ENCODE results near the gene MCM9.

MCM9 gene

DNA sequence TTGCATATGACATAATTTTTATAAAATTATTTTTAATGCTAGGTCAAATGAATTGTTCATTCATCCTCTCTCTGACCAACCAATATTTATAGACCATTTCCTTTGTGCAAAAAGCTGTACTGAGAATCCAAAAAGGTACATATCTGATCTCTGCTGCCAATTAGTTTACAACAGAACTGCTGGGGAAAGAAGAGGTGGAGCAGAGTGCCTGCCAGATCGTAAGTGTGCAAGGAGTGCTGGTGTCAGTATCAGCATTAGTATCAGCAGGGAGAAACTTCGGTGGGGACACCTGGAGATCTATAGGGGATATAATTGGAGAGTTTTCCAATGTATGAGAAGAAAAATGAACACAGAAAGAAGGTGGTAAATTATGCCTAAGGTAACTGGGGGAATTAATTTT lies 104.3 kb downstream of the MCM9 start:
- Histone ChIP-seq H3K4me3 (no peak overlapping the region), H3K27ac (no peak overlapping the region)
- TF ChIP-seq, protein P1, sequence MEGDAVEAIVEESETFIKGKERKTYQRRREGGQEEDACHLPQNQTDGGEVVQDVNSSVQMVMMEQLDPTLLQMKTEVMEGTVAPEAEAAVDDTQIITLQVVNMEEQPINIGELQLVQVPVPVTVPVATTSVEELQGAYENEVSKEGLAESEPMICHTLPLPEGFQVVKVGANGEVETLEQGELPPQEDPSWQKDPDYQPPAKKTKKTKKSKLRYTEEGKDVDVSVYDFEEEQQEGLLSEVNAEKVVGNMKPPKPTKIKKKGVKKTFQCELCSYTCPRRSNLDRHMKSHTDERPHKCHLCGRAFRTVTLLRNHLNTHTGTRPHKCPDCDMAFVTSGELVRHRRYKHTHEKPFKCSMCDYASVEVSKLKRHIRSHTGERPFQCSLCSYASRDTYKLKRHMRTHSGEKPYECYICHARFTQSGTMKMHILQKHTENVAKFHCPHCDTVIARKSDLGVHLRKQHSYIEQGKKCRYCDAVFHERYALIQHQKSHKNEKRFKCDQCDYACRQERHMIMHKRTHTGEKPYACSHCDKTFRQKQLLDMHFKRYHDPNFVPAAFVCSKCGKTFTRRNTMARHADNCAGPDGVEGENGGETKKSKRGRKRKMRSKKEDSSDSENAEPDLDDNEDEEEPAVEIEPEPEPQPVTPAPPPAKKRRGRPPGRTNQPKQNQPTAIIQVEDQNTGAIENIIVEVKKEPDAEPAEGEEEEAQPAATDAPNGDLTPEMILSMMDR (IDR thresholded peaks at IDR 0.05) = no peak
- DNase-seq (ENCODE audit: low spot score) = no peak

DNA sequence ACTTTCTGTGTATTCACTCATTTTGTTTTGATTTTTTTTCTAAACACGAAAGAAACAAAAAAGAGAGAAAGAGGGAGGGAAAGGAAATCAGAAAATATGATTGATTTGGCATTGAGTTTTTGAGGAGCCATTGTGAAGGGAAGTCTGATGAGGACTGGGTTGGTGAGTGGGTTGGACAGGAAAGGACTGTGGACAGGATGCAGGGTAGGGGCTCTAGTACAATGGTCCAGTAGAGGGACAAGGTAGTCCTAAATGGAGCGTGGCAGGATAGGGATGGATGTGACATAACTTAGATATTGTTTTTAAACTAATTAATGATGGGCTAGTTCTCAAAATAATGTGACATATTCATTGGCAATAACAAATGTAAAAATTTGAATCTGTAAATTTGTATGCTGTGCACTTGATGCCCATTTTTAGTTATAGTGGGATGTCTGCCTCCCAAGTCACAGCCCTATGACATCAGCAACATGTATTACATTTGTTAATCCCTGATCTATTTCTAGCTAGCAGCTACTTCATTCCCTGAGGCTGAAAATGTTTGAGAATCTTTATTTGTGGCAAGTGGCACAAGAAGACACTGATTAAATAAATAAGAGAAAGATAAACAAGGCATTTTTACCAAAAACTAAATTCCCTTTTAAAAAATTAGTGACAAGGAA lies 105.0 kb downstream of the MCM9 start:
- TF ChIP-seq, protein P1 (IDR thresholded peaks at IDR 0.05) = no peak
- no peak overlapping the region for H3K4me3 ChIP-seq
- no peak overlapping the region for H3K27ac ChIP-seq
- DNase-seq (ENCODE audit: low spot score) = no peak

DNA sequence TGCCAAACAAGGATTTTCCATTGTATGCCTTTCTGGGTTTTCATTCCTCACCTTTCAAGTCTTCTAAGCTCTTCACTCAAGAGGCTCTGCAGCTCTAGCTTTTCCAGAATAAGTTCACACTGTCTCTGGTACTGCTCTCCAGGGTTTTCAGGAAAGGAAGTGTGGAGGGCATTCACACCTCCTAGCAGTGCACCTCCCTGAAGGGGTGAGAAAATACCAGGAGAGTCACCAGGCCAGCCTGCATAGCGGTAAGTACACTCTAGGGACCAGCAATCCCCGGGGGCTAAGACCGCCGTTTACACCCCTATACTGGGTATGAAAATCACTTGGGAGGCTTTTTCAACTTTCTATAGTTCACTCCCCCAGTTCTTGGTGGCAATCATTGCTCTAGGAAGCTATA lies 108.9 kb downstream of the MCM9 start:
- DNase-seq (ENCODE audit: low spot score) = no peak
- Histone ChIP-seq H3K4me3 (no peak overlapping the region), H3K27ac (no peak overlapping the region)
- TF ChIP-seq, protein P1 (IDR thresholded peaks at IDR 0.05) = no peak

DNA sequence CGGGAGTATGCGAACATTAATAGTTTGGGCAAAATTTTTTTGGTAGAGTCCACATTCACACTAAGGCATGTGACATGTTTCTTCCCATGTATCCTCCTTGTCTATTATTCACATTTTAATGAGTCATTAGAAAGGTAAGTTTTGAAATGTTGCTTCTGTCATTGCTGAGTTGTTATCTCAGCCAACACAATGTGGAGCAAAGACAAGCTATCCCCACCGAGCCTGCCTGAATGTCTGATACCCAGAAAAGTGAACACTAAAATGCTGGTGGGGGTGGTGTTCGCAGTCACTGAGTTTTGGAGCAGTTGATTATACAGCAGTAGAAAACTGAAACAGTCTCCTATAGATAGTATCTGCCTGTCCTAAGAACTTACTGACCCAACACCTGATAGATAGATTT lies 109.3 kb downstream of the MCM9 start:
- TF ChIP-seq, protein P1 (IDR thresholded peaks at IDR 0.05) = no peak
- H3K27ac ChIP-seq = no peak overlapping the region
- DNase-seq (ENCODE audit: low spot score) = no peak

DNA sequence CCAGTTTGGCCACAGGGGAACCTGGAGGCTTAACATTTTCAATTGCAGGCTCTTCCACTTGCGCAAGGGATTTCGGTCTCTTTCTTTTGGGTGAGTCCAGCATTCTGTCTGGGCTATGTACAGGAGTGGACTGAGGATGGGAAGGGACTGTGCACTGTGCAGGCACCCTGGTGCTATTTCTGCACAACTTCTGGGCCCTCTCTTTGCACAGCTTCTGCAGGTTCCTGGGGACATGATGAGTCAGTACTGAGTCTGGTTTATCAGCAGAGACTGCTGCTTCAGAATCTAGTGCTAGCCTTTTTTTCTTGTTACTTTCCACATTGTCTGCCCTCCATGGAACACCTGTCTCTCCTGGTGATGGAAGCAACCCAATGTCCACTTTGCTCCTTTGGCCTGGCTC lies 119.5 kb downstream of the MCM9 start:
- H3K4me3 ChIP-seq = no peak overlapping the region
- H3K27ac ChIP-seq = no peak overlapping the region
- TF ChIP-seq, protein P1 (IDR thresholded peaks at IDR 0.05) = no peak
- no peak for DNase-seq (ENCODE audit: low spot score)

More for the DNA sequence above, 109.3 kb downstream of the MCM9 start:
- no peak overlapping the region for H3K4me3 ChIP-seq

DNA sequence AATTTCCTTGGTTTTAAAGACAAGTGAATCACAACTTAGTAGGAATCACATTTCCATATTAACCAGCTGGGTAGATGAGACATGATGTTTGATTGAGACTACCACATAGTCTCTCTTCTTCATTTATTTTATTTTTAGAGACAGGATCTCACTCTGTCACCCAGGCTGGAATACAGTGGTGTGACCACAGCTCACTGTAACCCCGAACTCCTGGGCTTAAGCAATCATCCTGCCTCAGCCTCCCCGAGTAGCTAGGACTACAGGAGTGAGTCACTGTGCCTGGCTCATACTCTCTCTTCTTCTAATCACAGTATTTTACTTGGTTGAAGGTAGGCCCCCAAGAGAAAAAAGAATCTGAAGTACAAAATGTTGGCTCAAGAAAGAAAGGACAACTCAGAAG lies 121.2 kb downstream of the MCM9 start:
- no peak for DNase-seq (ENCODE audit: low spot score)
- TF ChIP-seq, protein P1 (IDR thresholded peaks at IDR 0.05) = no peak

DNA sequence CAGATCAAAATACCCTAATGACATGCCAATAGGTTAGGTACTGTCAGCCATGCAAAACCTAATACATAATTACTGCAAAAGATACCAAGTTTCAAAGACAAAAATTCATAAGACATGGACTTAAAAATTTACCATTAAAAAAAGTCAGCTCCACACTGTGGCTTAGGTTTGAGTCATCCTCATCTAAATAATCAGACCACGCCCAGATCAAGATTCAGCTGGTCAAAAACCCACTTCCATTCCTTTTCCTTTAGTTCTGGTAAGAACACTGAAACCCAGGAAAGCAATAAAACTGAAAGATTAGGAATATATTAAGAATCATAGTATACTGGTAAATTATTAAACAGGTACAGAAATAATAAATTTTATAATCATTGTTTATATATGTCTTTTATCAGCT lies 122.0 kb downstream of the MCM9 start:
- Histone ChIP-seq H3K27ac (no peak overlapping the region), H3K4me3 (no peak overlapping the region)
- TF ChIP-seq, protein P1 (IDR thresholded peaks at IDR 0.05) = no peak
- no peak for DNase-seq (ENCODE audit: low spot score)

More for the DNA sequence above, 121.2 kb downstream of the MCM9 start:
- Histone ChIP-seq H3K27ac (no peak overlapping the region), H3K4me3 (no peak overlapping the region)
